ENCODE results near the gene ORMDL1. TPM values are rescaled to one million over a fixed set of nuclear protein-coding genes. Genes with fewer than 3 reads are reported as not detected.

The ORMDL1 gene
- total RNA-seq, result 37.2 TPM

- peak; percentile 93 to 96 (median 96) for DNase-seq (ENCODE audit: low read depth in 2 of 3, low spot score in 2 of 3)
Measured at GRCh38 chr2:189783927-189784867, at the start of gene ORMDL1, which contains the start of gene PMS1. Gene ORMDL1, minus strand, starts transcription at chr2:189784339. Its CDS starts 1,744 bp downstream, at chr2:189782595. Gene PMS1, plus strand, starts transcription at chr2:189784450. Its CDS starts 7,360 bp downstream, at chr2:189791810.

- DNase-seq (ENCODE audit: low read depth in 2 of 3, low spot score in 2 of 3), result no peak
Measured at GRCh38 chr2:189830510-189830909, 46.4 kb upstream of the ORMDL1 start.

GRCh38 chr2:189829102-189829833 lies 45.1 kb upstream of the ORMDL1 start:
- no peak for DNase-seq (ENCODE audit: low read depth in 2 of 3, low spot score in 2 of 3)

GRCh38 chr2:189826039-189826438 lies 41.9 kb upstream of the ORMDL1 start:
- DNase-seq (ENCODE audit: low read depth in 2 of 3, low spot score in 2 of 3), result no peak

- no peak for DNase-seq (ENCODE audit: low read depth in 2 of 3, low spot score in 2 of 3)
Measured at GRCh38 chr2:189824694-189825396, 40.7 kb upstream of the ORMDL1 start.

- no peak for DNase-seq (ENCODE audit: low read depth in 2 of 3, low spot score in 2 of 3)
Measured at GRCh38 chr2:189821953-189822748, 38.0 kb upstream of the ORMDL1 start.

GRCh38 chr2:189819297-189819704 lies 35.2 kb upstream of the ORMDL1 start:
- DNase-seq (ENCODE audit: low read depth in 2 of 3, low spot score in 2 of 3), result no peak

GRCh38 chr2:189818249-189819038 lies 34.3 kb upstream of the ORMDL1 start:
- no peak for DNase-seq (ENCODE audit: low read depth in 2 of 3, low spot score in 2 of 3)

- DNase-seq (ENCODE audit: low read depth in 2 of 3, low spot score in 2 of 3), result no peak
Measured at GRCh38 chr2:189803431-189803830, 19.3 kb upstream of the ORMDL1 start.

- DNase-seq (ENCODE audit: low read depth in 2 of 3, low spot score in 2 of 3), result no peak
Measured at GRCh38 chr2:189802396-189802912, 18.3 kb upstream of the ORMDL1 start.

- DNase-seq (ENCODE audit: low read depth in 2 of 3, low spot score in 2 of 3), result no peak
Measured at GRCh38 chr2:189799531-189799930, 15.4 kb upstream of the ORMDL1 start.

GRCh38 chr2:189799030-189799331 lies 14.8 kb upstream of the ORMDL1 start:
- no peak for DNase-seq (ENCODE audit: low read depth in 2 of 3, low spot score in 2 of 3)

- peak in 2 of 3 donors; percentile 27 to 61 for DNase-seq (ENCODE audit: low read depth in 2 of 3, low spot score in 2 of 3)
Measured at GRCh38 chr2:189798312-189799029, 14.3 kb upstream of the ORMDL1 start.

- DNase-seq (ENCODE audit: low read depth in 2 of 3, low spot score in 2 of 3), result no peak
Measured at GRCh38 chr2:189797902-189798301, 13.8 kb upstream of the ORMDL1 start.

GRCh38 chr2:189794310-189794709 lies 10.2 kb upstream of the ORMDL1 start:
- DNase-seq (ENCODE audit: low read depth in 2 of 3, low spot score in 2 of 3), result no peak

GRCh38 chr2:189791338-189792042 lies 7.4 kb upstream of the ORMDL1 start:
- DNase-seq (ENCODE audit: low read depth in 2 of 3, low spot score in 2 of 3), result no peak

- DNase-seq (ENCODE audit: low read depth in 2 of 3, low spot score in 2 of 3), result peak in 1 of 3 donors; percentile 34
Measured at GRCh38 chr2:189783451-189783926, 650 bp downstream of the ORMDL1 start.

GRCh38 chr2:189782221-189782671 lies 1.9 kb downstream of the ORMDL1 start:
- no peak for DNase-seq (ENCODE audit: low read depth in 2 of 3, low spot score in 2 of 3)

Data from hematopoietic multipotent progenitor cell (in vitro differentiated cells).